Neutrophil (primary cell): ENCODE data around the gene FAM76A.
A peak's percentile ranks its signal among the peaks of the same experiment; 100 is the strongest.
"Not testable (repeated sequence)": the region's sequence is repeated elsewhere in the genome, so short reads cannot be mapped to it uniquely, and the experiment has no call there.

Experiments used
- H3K27ac ChIP-seq: fragments of 200-600 bp; sonication (generic); 2 replicates; pipeline ENCODE4 v1.5.1; 2016; ENCODE audit warnings: mild to moderate bottlenecking, moderate library complexity
- H3K27me3 ChIP-seq: fragments of 200-600 bp; sonication (generic); 2 replicates; pipeline ENCODE4 v1.6.0; 2016; ENCODE audit warnings: mild to moderate bottlenecking
- H3K36me3 ChIP-seq: fragments of 200-600 bp; sonication (generic); 2 replicates; pipeline ENCODE4 v1.5.1; 2017
- H3K4me1 ChIP-seq, 2 experiments: fragments of 200-600 bp in 1 of 2; sonication (generic) in 1 of 2; 1 replicate in 1 of 2; 2 replicates in 1 of 2; pipeline versions ENCODE4 v1.5.1 to v1.6.1; 2013 to 2016; ENCODE audit warnings: low read depth in 1 of 2, low read length in 1 of 2, mild to moderate bottlenecking in 1 of 2, moderate library complexity in 1 of 2; ENCODE audit not compliant: control insufficient read depth in 1 of 2, insufficient read depth in 1 of 2
- H3K4me3 ChIP-seq, 2 experiments: fragments of 200-600 bp in 1 of 2; sonication (generic) in 1 of 2; 1 replicate in 1 of 2; 2 replicates in 1 of 2; pipeline ENCODE4 v1.5.1; 2013 to 2016; ENCODE audit warnings: low read depth in 1 of 2, low read length in 1 of 2, mild to moderate bottlenecking in 1 of 2, moderate library complexity in 1 of 2
- H3K9me3 ChIP-seq: fragments of 200-600 bp; sonication (generic); 2 replicates; pipeline ENCODE4 v1.5.1; 2016
- CTCF ChIP-seq: fragments of 200-600 bp; sonication (generic); IDR thresholded peaks from 2 replicates; pipeline ENCODE4 v1.5.1; 2016; ENCODE audit warnings: antibody characterized with exemption

The FAM76A gene

DNA sequence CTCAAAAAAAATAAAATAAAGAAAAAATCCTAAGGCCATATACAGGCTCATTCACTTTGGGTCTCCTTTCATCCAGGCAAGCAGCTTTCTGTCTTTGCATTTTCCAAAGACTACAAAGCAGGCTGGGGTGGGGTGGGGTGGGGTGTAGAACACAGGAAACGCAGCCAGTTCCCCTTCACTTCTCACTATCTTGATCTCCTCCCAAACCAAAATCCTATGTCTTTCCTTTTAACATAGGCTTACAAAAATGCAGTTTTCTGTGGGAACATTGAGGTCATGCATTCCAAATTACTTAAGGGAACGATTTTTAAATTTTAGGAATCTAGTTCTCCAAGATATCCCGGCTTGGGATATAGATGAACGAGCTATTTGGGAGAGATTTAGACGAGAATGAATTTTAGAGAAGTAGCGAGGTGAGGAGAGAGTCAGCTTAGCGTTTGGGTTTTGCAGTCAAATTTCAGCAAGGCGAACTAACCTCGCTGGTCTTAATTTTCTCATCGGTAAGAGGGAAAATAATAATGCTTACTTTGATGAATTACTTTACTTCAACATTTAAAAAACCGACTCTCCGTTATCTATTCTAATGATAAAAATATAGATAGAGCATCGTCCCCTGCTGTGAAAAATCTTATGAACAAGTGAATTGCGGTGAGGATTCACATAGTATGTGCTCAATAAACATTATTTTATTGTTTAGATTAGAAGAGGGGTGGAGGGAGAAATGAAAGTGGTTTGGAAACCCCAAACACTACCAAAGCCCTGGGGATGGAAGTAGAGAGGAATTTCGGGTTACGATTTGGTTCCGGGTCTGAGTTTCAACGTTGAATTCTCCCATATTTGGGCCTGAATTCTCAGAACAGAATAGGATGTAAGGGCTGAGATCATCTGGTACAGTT, 46.5 kb downstream of the FAM76A start:
- Histone ChIP-seq H3K9me3 (no peaks in the 10 kb centered on the region), H3K27me3 (no peaks in the 10 kb centered on the region), H3K36me3 (peaks cover 11% of the 10 kb centered on the region), H3K4me1 (peaks cover 18 to 23% of the 10 kb centered on the region in 2 experiments), H3K27ac (peak overlapping the region; percentile 88), H3K4me3 (peak overlapping the region; percentile 84 to 88)
- TF ChIP-seq CTCF = no peak

GRCh38 chr1:27772932-27773825, 47.4 kb downstream of the FAM76A start, which contains the start of gene STX12:
Gene STX12 (plus strand): TSS chr1:27773219. CDS start chr1:27773308, 89 bp downstream.
- peak within 1 kb of the TSS; percentile 84 to 88 for H3K4me3 ChIP-seq
- TF ChIP-seq CTCF = peak; percentile 26
- H3K4me1 ChIP-seq = peaks cover 18 to 23% of the 10 kb centered on the region in 2 experiments
- no peaks in the 10 kb centered on the region for H3K9me3 ChIP-seq
- H3K36me3 ChIP-seq = peaks cover 11% of the 10 kb centered on the region
- no peaks in the 10 kb centered on the region for H3K27me3 ChIP-seq
- H3K27ac ChIP-seq = peak within 1 kb of the TSS; percentile 88

DNA sequence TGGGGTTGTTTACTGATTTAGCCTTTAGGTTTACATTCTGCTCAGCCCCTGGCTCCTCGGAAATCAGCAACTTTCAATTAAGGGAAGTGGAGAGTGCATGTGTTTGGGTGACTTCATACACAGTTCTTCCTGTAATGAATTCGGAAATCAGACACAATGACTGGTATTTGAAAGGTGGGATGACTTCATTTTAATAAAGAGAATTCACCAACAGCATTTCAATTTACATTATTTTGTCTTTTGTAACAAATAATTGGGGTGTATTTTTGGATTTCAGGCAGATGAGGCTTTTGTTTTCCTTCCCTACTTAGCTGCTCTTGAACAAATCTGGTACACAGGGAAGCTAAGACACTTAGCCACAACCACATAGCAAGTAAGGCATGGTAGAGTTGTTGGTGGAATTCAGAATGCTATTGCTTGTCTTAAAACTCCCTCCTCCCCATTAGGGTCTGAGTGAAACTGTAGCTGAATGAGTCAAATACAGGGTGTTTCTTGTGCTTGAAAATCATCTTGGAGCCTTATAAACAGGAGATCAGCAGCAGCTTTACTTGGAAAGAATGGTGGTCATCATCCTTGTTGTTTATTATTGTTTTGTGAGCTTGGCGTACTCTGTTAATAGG, 48.2 kb downstream of the FAM76A start:
- Histone ChIP-seq H3K27me3 (no peaks in the 10 kb centered on the region), H3K36me3 (peaks cover 11% of the 10 kb centered on the region), H3K4me1 (peaks cover 18 to 23% of the 10 kb centered on the region in 2 experiments), H3K4me3 (peak overlapping the region; percentile 84 to 88), H3K9me3 (no peaks in the 10 kb centered on the region), H3K27ac (peak overlapping the region; percentile 88)
- TF ChIP-seq CTCF = no peak

DNA sequence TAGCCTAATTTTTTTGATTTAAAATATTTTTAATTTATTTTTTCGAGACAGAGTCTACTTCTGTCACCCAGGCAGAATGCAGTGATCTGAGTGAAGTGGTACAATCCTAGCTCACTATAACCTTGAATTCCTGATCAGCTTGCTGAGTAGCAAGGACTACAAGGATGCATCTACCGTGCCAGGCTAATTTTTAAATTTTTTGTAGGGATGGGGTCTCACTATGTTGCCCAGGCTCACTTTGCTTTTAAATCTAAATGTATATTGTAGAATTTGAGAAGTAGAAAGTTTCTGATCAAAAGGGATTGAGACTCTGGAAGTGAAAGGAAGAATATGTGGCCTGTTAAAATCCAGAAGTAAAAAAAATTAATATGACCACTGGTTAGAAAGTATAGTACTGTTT, 48.9 kb downstream of the FAM76A start:
- Histone ChIP-seq H3K4me1 (peaks cover 18 to 23% of the 10 kb centered on the region in 2 experiments), H3K36me3 (peaks cover 11% of the 10 kb centered on the region), H3K27me3 (no peaks in the 10 kb centered on the region), H3K27ac (peak overlapping the region; percentile 88), H3K9me3 (no peaks in the 10 kb centered on the region), H3K4me3 (no peak overlapping the region)
- TF ChIP-seq CTCF = no peak

GRCh38 chr1:27775336-27775735, 49.6 kb downstream of the FAM76A start:
- H3K36me3 ChIP-seq = peaks cover 11% of the 10 kb centered on the region
- not testable (repeated sequence) for H3K4me3 ChIP-seq, H3K27me3 ChIP-seq, H3K27ac ChIP-seq, H3K9me3 ChIP-seq
- H3K4me1 ChIP-seq = peaks cover 18 to 23% of the 10 kb centered on the region in 2 experiments

- not testable (repeated sequence) for H3K9me3 ChIP-seq, H3K27ac ChIP-seq, H3K4me3 ChIP-seq, H3K27me3 ChIP-seq
- Histone ChIP-seq H3K36me3 (peaks cover 11% of the 10 kb centered on the region), H3K4me1 (peaks cover 18 to 23% of the 10 kb centered on the region in 2 experiments)
These were observed 50.5 kb downstream of the FAM76A start for GRCh38 chr1:27776276-27776675.
